Stimulated activated CD4-positive, alpha-beta T cell treated with anti-CD3 and anti-CD28 coated beads, Interleukin-1b, Interleukin-23, amount 100 ng/mL, for 24 hours (primary cell): ENCODE measurements around the gene SAE1.

Experiments
- DNase-seq, 4 experiments: peaks; one replicate each; pipeline ENCODE4 v3.0.0-alpha.2; 2020; ENCODE audit warnings: low read depth in 4 of 4, low spot score in 1 of 4

The SAE1 gene

DNA sequence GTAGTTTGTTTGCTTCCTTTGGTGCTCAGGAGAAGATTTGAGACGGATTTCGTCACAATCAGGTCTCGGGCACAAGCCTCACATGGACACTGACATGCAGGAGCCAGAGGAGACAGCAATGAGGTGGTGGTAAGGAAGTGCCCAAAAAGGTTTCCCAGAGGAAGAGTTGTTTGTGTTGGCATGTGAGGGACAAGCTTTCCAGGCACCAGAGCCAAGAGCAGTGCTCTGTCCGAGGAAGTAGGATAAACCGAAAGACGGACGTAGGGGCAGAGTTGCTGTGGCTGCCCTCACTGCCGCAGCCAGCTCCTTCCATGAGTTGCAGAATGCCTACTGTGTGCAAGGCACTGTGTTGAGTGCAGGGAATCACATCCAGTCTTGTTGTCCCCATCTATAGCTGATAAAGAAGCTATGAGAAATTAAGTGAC, 27.7 kb downstream of the SAE1 start:
- no peak for DNase-seq

GRCh38 chr19:47158879-47159503, 28.4 kb downstream of the SAE1 start:
- DNase-seq, result peak in 1 of 4 experiments; percentile 25

DNA sequence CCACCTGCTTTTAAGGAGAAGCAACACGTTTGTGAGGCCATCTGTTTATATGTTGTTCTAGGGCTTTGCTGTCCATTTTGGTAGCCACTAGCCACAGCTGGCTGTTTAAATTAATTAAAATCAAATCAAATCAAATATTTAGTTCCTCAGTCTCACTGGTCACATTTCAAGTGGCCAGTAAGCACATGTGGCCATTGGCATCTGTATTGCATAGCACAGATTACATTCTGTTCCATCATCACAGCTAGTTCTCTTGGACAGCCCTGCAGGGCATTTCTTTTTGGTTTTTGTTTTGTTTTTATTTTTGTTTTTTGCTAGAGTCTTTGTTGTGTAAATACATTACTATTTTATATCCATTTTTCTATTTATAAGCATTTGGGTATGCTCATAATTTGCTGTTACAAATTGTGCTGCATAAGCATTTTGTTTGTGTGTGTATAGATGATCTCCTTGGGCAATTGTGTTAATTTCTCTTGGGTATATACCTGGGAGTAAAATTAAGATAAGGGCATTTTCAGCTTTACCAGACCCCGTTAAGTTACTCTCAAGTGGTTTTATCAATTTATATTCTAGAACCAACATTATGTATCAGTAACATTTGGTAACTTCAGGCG, 31.3 kb downstream of the SAE1 start:
- DNase-seq, result no peak

DNA sequence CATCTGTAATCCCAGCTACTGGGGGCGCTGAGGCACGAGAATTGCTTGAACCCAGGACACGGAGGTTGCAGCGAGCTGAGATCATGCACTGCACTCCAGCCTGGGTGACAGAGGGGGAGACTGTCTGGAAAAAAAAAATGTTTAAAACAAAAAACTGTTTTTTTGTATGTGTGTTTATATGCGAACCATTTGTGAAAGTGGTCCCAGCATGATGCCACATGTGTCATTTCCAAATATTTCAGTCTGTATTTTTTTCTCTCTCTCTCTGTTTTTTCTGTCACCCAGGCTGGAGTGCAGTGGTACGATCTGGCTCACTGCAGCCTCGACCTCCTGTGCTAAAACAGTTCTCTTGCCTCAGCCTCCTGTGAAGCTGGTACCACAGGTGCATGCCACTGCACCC, 37.4 kb downstream of the SAE1 start:
- no peak for DNase-seq

GRCh38 chr19:47172666-47173455, 42.2 kb downstream of the SAE1 start:
- no peak for DNase-seq

- no peak for DNase-seq
Observed at GRCh38 chr19:47176071-47176626, 45.5 kb downstream of the SAE1 start.

DNA sequence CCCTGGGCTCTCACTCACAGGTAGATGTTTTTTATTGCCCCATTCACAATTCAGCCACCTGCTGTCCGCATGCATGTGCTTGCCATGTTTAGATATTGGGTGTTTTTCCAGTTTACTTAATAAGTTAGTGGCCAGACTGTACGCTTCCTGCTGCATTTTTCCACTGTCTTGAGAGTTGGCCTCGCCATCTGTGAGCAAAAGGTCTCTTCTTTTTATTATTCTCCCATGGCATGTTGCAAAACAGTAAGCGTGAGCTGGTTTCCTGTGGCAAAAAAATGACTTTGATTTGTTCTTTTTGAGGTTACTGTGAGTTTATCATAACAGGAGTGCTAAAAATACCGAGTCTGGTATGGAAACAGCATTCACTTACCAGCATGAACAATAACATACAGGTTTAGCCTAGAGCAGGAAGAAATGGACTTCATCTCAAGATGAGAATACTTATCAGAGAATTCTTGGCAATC, 46.0 kb downstream of the SAE1 start:
- peak in 1 of 4 experiments; percentile 15 for DNase-seq

DNA sequence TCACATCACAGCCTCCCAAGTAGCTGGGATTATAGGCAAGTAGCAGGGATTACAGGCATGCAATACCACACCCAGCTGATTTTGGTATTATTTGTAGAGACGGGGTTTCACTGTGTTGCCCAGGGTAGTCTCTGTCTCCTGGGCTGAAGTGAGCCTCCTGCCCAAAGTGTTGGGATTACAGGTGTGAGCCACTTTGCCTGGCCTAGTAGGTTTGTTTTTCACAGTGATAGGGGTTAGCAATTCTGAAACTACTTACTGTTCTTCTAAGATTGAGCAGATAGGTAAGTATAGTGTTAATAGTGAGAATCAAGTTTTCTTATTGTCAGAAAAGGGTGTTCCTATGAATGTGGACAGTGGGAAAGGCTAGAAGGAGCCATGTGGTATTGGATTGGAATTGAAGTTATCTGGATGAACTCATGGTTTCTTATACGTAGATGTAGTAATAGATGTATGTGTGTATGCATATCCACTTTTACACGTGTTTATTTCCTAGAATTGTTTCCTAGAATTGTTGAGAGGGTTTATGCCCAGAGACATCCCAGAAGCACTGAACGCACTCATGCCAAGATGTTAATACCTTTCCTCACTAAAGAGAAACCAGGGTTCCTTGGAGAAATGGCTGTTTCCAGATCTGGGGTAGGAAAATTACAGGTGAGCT, 49.1 kb downstream of the SAE1 start:
- DNase-seq, result no peak

GRCh38 chr19:47183601-47184000, 53.0 kb downstream of the SAE1 start:
- DNase-seq, result no peak

DNA sequence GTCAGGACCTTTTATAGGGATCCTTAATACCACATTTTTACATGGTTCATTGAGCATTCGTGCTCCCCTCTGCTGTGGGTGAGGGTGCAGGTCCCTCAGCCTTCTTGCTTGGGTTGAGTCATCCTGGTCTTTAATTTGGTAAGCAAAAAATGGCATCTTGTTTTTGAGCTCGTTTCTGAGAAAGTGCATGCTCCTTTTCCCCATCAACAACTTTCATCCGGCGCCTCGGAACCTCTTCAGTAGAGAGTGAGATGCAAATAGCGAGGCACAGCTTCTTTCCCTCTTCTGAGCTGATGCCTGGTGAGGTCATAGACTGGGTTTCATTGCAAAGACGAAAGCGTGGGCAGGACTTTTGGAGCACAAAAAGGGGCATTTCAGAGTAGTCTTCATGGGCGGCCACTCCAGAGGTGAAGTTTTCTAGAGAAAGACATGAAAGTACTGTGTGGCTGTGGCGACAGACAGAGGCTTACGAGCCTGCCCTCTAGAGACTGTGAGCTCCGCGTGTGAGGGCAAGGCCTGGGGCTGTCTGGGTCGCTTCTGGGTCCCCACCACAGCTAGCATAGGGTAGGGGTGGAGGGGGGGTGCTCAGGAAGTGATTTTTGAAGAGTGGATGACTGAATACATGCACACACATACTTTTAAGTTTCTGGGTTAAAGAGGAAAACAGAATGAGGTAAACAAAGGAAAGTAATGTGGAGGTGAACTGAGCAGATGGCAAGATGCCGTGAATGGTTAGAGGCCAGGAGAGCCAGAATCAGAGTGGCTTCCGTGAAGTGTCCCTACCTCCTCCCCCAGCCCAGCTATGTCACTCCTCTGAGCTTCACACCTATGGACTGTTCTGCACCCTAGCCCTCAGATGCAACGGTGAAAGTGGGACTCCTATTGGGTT, 56.1 kb downstream of the SAE1 start:
- peak; percentile 51 to 80 (median 71) for DNase-seq

DNA sequence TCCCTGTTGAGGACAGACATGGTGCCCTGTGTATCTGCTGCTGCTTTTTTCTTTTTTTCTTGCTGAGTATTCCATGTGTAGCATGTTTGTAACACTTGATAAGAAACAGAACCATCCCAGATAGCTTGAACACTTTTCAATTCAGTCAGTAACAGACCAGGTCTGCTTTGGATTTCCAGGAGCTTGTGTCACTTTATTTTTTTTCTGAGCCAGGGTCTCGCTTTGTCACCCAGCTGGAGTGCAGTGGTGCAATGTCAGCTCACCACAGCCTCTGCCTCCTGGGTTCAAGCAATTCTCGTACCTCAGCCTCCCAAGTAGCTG, 56.7 kb downstream of the SAE1 start:
- DNase-seq, result no peak

DNA sequence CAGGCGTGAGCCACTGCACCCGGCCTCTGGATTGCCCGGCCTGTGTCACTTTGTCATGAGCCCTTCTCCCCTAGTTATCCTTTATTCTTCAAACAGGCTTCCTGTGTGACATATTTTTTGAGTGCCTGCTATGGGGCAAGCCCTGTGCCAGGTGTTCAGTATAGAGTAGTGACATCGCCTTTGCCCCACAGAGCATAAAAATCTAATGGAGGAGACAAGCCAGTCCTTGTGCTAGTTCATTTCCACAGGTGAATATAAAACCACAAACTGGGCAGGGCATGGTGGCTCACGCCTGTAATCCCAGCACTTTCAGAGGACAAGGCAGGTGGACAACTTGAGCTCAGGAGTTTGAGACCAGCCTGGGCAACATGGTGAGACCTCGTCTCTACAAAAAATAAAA, 57.2 kb downstream of the SAE1 start:
- DNase-seq, result no peak

GRCh38 chr19:47188507-47189033, 57.9 kb downstream of the SAE1 start:
- DNase-seq, result no peak

- peak in 3 of 4 experiments; percentile 15 to 51 (median 42) for DNase-seq
Observed at GRCh38 chr19:47190167-47190727, 59.6 kb downstream of the SAE1 start.

DNA sequence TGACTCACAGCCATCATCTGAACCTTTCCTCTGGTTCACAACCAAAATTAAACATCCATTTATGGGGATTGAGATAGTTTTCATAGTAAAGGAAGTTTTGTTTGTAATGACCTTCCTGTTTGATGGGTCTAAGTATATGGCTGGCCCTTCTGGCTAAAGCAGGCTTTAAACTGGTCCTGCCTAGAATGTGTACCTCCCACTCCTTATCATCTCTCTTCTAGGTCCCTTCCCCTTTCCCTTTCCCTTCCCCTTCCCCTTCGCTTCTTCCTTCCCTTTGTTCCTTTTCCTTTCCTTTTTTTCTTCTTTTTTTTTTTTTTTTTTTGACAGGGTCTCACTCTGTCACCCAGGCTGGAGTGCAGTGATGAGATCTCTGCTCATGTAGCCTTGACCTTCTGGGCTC, 64.8 kb downstream of the SAE1 start:
- no peak for DNase-seq

DNA sequence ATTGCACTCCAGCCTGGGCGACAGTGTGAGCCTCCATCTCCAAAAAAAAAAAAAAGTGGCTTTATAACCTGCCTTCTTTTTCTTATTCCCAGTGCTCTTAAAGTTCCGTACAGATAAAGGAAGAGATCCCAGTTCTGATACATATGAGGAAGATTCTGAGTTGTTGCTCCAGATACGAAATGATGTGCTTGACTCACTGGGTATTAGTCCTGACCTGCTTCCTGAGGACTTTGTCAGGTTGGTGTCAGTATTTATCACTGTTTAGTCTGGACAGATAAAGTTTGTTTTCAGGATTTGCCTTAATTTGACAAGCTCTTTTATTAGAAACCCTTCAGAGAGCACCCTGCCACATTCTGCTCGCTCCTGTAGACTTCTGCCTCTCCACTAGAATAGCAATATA, 66.5 kb downstream of the SAE1 start:
- DNase-seq, result no peak

- no peak for DNase-seq
Observed at GRCh38 chr19:47200530-47200929, 69.9 kb downstream of the SAE1 start.

- DNase-seq, result no peak
Observed at GRCh38 chr19:47203254-47203653, 72.6 kb downstream of the SAE1 start.

- DNase-seq, result no peak
Observed at GRCh38 chr19:47209319-47210179, 78.9 kb downstream of the SAE1 start.
